ENCODE results near the gene CDH8.

GRCh38 chr16:62021161-62021581, 15.1 kb downstream of the CDH8 start:
- TF ChIP-seq, protein P1, sequence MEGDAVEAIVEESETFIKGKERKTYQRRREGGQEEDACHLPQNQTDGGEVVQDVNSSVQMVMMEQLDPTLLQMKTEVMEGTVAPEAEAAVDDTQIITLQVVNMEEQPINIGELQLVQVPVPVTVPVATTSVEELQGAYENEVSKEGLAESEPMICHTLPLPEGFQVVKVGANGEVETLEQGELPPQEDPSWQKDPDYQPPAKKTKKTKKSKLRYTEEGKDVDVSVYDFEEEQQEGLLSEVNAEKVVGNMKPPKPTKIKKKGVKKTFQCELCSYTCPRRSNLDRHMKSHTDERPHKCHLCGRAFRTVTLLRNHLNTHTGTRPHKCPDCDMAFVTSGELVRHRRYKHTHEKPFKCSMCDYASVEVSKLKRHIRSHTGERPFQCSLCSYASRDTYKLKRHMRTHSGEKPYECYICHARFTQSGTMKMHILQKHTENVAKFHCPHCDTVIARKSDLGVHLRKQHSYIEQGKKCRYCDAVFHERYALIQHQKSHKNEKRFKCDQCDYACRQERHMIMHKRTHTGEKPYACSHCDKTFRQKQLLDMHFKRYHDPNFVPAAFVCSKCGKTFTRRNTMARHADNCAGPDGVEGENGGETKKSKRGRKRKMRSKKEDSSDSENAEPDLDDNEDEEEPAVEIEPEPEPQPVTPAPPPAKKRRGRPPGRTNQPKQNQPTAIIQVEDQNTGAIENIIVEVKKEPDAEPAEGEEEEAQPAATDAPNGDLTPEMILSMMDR (conservative IDR thresholded peaks at IDR 0.05), result no peak
- no peak for TF ChIP-seq EZH2 (IDR thresholded peaks at IDR 0.05; ENCODE audit: low read depth)
